ENCODE measurements around the gene CNNM2. TPM values are rescaled to one million over a fixed set of nuclear protein-coding genes. Genes with fewer than 3 reads are reported as not detected.

The CNNM2 gene
- total and polyA plus RNA-seq, 2 donors (not counting 1 experiment from before 2014, with no cell fraction given): 6.6 to 21.6 TPM

DNA sequence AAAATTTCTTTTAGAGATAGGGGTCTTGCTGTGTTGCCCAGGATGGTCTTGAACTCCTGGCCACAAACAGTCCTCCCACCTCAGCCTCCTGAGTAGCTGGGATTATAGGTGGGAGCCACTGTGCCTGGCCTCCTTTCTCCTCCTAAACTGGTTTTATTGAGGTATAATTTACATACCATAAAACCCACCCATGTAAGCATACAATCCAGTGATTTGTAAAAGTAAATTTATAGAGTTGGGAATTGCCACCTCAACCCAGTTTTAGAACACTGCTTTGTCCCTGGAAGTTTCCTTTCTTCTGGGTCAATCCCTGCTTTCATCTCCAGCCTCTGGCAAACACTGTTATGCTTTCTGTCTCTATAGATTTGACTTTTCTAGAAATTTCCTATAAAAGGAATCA, 49.0 kb downstream of the CNNM2 start:
- Histone ChIP-seq H3K4me1 (ENCODE audit: control insufficient read depth in 2 of 2, insufficient read depth in 2 of 2, low read length in 2 of 2) (no peaks in the 10 kb centered on the region), H3K9ac (ENCODE audit: low read length) (no peak overlapping the region), H3K9me3 (ENCODE audit: control extremely low read depth in 1 of 3, control insufficient read depth in 2 of 3, insufficient read depth in 1 of 3, low read length in 2 of 3) (no peaks in the 10 kb centered on the region), H4K20me1 (ENCODE audit: control insufficient read depth, insufficient read depth, low read length, poor library complexity, severe bottlenecking) (no peaks in the 10 kb centered on the region), H3K4me3 (ENCODE audit: control extremely low read depth in 1 of 5, extremely low read depth in 1 of 5, insufficient read depth in 1 of 5, low read depth in 2 of 5, low read length in 4 of 5) (no peak overlapping the region), H3K27me3 (replicated peaks in 1 of 4; ENCODE audit: control extremely low read depth in 1 of 4, control insufficient read depth in 3 of 4, insufficient read depth in 4 of 4, low read length in 3 of 4) (no peaks in the 10 kb centered on the region), H3K36me3 (replicated peaks in 1 of 2; ENCODE audit: control extremely low read depth in 1 of 2, control insufficient read depth in 1 of 2, extremely low read depth in 1 of 2, insufficient read depth in 2 of 2, low read length in 1 of 2) (no peaks in the 10 kb centered on the region), H3K4me2 (replicated peaks; ENCODE audit: low read depth, low read length, poor library complexity, severe bottlenecking) (no peak overlapping the region), H3K27ac (ENCODE audit: low read length in 2 of 2) (no peak overlapping the region), H2AFZ (ENCODE audit: insufficient read depth, low read depth, low read length, poor library complexity, severe bottlenecking) (no peak overlapping the region), H3K79me2 (ENCODE audit: control insufficient read depth, insufficient read depth, low read length) (no peaks in the 10 kb centered on the region)
- DNase-seq (no peak), ATAC-seq (ENCODE audit: low read depth) (no peak)
- intact Hi-C loops (cut with micrococcal nuclease): no loop called here
- POLR2A ChIA-PET: no interaction called here
- CTCF ChIA-PET: no interaction called here
- no peaks in the 10 kb centered on the region for H3K27me3 Mint-ChIP-seq
- H3K9me3 Mint-ChIP-seq (ENCODE audit: insufficient read depth): no peaks in the 10 kb centered on the region
- no peak overlapping the region for H3K4me3 Mint-ChIP-seq
- no peaks in the 10 kb centered on the region for H3K4me1 Mint-ChIP-seq
- no peak overlapping the region for H3K27ac Mint-ChIP-seq
- TF ChIP-seq CTCF (IDR thresholded peaks at IDR 0.05) (no peak), EZH2 (IDR thresholded peaks at IDR 0.05; ENCODE audit: borderline replicate concordance, insufficient read depth, low read depth, low read length, poor library complexity, severe bottlenecking) (no peak)

DNA sequence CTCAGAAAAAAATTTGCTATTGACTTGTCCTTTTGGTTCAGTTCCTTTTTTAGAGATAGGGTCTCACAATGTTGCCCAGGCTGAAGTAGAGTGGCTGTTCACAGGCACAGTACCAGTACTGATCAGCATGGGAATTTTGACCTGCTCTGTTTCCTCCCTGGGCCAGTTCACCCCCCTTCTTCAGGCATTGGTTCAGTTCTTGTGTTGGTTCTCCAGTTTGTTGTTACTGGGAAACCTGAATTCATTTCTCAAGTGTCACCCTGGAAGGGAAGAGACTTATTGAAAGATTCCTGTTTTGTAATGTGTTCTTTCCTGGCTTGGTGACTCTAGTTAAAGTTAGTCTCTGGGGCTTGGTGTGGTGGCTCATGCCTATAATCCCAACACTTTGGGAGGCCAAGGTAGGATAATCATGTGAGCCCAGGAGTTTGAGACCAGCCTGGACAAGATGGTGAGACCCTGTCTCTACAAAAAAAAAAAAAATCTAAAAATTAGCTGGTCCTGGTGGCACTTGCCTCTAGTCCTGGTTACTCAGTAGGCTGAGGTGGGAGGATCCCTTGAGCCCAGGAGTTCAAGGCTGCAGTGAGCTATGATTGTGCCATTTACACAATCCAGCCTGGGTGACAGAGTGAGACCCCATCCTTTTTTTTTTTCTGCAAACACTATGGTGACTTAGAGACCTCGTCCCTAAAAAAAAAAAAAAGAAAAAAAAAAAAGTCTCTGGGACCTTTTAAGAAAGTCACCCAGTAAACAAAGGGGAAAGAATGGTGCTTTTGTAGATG, 52.7 kb downstream of the CNNM2 start:
- H3K9ac ChIP-seq (ENCODE audit: low read length): no peak overlapping the region
- no peaks in the 10 kb centered on the region for H3K36me3 ChIP-seq (replicated peaks in 1 of 2; ENCODE audit: control extremely low read depth in 1 of 2, control insufficient read depth in 1 of 2, extremely low read depth in 1 of 2, insufficient read depth in 2 of 2, low read length in 1 of 2)
- H3K27ac Mint-ChIP-seq: no peak overlapping the region
- H3K27me3 ChIP-seq (replicated peaks in 1 of 4; ENCODE audit: control extremely low read depth in 1 of 4, control insufficient read depth in 3 of 4, insufficient read depth in 4 of 4, low read length in 3 of 4): no peaks in the 10 kb centered on the region
- intact Hi-C loops (cut with micrococcal nuclease): no loop called here
- CTCF ChIA-PET: interaction anchor here (0.7 kb wide), 2 partner anchors 138 to 280 kb away, joined by 3 read pairs; no protein-coding TSS in a partner anchor
- no peak overlapping the region for H3K4me3 ChIP-seq (ENCODE audit: control extremely low read depth in 1 of 5, extremely low read depth in 1 of 5, insufficient read depth in 1 of 5, low read depth in 2 of 5, low read length in 4 of 5)
- no peaks in the 10 kb centered on the region for H4K20me1 ChIP-seq (ENCODE audit: control insufficient read depth, insufficient read depth, low read length, poor library complexity, severe bottlenecking)
- no peaks in the 10 kb centered on the region for H3K4me1 ChIP-seq (ENCODE audit: control insufficient read depth in 2 of 2, insufficient read depth in 2 of 2, low read length in 2 of 2)
- TF ChIP-seq CTCF (IDR thresholded peaks at IDR 0.05) (no peak), EZH2 (IDR thresholded peaks at IDR 0.05; ENCODE audit: borderline replicate concordance, insufficient read depth, low read depth, low read length, poor library complexity, severe bottlenecking) (no peak)
- H3K4me2 ChIP-seq (replicated peaks; ENCODE audit: low read depth, low read length, poor library complexity, severe bottlenecking): no peak overlapping the region
- no peak for ATAC-seq (ENCODE audit: low read depth)
- H3K9me3 ChIP-seq (ENCODE audit: control extremely low read depth in 1 of 3, control insufficient read depth in 2 of 3, insufficient read depth in 1 of 3, low read length in 2 of 3): no peaks in the 10 kb centered on the region
- POLR2A ChIA-PET: no interaction called here
- H3K27me3 Mint-ChIP-seq: no peaks in the 10 kb centered on the region
- H3K79me2 ChIP-seq (ENCODE audit: control insufficient read depth, insufficient read depth, low read length): no peaks in the 10 kb centered on the region
- no peak for DNase-seq
- no peak overlapping the region for H2AFZ ChIP-seq (ENCODE audit: insufficient read depth, low read depth, low read length, poor library complexity, severe bottlenecking)
- no peaks in the 10 kb centered on the region for H3K9me3 Mint-ChIP-seq (ENCODE audit: insufficient read depth)
- peaks cover 2% of the 10 kb centered on the region for H3K4me1 Mint-ChIP-seq
- no CpG with 5 or more reads among the region's 1 CpG for WGBS (ENCODE audit: insufficient coverage)
- no peak overlapping the region for H3K4me3 Mint-ChIP-seq
- no peak overlapping the region for H3K27ac ChIP-seq (ENCODE audit: low read length in 2 of 2)
